GM12875 (cell line): ENCODE measurements around the gene PLVAP.

ENCODE experiments used
- H3K4me3 ChIP-seq: one replicate; pipeline ENCODE4 v1.5.1; 2011; ENCODE audit warnings: low read depth, low read length, control low read depth
- TF ChIP-seq, protein P1 (sequence below): IDR thresholded peaks from 2 replicates; pipeline ENCODE4 v1.5.1; 2011; ENCODE audit warnings: low read depth, mild to moderate bottlenecking, control low read depth, inconsistent platforms, low read length, moderate library complexity, borderline replicate concordance; ENCODE audit not compliant: insufficient read depth

Gene PLVAP

DNA sequence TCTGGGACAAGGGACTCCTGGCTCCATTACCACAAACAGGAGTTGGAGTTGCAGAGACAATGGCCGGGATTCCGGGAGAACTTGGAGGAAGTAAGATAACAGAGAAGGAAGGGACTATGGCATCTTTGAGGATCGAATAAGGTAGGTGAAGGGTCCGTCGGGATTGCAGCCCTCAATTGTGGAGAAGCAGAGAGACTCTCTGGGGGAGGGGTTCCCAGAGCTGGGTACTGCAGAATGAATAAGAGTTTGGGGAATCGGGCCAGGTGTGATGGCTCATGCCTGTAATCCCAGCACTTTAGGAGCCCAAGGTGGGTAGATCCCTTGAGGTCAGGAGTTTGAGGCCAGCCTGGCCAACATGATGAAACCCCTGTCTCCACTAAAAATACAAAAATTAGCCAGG lies 24.5 kb upstream of the PLVAP start:
- TF ChIP-seq, protein P1, sequence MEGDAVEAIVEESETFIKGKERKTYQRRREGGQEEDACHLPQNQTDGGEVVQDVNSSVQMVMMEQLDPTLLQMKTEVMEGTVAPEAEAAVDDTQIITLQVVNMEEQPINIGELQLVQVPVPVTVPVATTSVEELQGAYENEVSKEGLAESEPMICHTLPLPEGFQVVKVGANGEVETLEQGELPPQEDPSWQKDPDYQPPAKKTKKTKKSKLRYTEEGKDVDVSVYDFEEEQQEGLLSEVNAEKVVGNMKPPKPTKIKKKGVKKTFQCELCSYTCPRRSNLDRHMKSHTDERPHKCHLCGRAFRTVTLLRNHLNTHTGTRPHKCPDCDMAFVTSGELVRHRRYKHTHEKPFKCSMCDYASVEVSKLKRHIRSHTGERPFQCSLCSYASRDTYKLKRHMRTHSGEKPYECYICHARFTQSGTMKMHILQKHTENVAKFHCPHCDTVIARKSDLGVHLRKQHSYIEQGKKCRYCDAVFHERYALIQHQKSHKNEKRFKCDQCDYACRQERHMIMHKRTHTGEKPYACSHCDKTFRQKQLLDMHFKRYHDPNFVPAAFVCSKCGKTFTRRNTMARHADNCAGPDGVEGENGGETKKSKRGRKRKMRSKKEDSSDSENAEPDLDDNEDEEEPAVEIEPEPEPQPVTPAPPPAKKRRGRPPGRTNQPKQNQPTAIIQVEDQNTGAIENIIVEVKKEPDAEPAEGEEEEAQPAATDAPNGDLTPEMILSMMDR = no peak

DNA sequence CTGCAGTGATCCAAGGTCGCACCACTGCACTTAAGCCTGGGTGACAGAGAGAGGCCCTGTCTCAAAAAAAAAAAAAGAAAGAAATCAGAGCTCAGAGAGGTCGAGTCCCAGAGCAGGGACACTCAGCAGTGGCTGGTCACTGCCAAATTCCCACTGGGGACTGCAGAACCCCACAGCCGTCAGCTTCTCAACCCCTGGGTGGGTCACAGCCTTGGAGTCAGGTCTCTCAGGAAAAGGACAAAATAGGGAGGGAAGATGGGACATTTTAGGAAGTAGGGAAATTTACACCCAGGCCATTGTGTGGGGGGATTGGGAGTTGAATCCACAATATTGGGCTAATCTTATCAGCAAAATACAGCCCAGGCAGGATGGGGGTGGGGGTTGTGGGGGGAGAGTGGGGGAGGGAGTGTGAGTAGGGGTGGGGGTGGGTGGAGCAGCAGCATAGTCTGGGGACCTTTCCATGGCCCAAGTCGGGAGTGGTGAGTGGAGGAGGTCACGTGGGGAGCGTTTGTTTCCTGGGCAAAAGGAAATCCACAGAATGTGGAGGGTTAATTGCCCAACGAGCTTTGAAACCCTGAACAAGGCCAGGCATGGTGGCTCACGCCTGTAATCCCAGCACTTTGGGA lies 21.9 kb upstream of the PLVAP start:
- TF ChIP-seq, protein P1 = no peak

More for the DNA sequence above, 24.5 kb upstream of the PLVAP start:
- H3K4me3 ChIP-seq = no peak overlapping the region

DNA sequence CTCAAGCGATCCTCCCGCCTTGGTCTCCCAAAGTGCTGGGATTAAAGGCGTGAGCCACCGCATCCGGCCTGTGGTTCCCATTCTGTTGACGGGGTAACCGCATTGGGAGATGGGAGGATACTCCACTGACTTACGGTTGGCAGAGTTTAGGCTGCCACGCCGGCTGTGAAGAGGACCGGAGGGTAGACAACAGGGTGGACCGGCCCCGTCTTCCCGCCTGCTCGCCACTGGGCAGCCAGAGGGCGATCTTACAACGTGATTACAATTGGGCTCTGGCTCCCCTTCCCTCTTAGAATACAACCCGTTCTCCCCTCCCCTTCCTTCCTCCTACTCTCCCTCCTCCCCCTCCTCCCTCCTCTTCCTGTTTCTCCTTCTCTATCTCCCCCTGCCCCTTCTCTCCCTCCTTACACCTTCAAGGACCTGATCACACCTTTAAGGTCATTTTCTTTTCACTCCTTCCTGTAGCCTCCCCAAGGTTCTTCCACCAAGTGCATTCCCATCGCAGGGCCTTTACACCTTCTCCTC lies 17.8 kb upstream of the PLVAP start:
- TF ChIP-seq, protein P1 = peak; percentile 86

More for the DNA sequence above, 21.9 kb upstream of the PLVAP start:
- H3K4me3 ChIP-seq = no peak overlapping the region

DNA sequence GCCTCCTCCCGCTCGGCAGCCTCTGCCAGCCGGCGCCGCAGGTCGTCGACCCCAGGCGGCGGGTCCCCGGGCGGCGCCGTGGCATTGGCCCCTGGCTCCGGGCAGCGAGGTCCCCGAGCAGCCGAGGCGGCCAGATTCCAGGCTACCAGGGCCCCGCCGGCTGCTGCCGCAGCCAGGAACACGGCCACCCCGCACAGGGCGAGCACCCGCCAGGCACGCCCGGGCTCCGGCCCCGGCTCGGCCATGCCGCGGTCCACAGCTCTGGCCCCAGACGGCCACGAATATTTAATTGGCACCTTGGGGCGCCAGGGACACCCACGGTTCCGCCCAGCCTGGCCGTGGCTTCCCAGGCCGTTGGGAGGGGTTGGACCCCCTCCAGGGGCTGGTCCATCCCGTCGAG lies 16.8 kb upstream of the PLVAP start, which contains the start of gene CCDC194:
TSS of gene CCDC194 (minus strand) at position 283 of the 400 bp plus-strand sequence. CDS start at position 245, 38 bp downstream.
- H3K4me3 ChIP-seq = no peak within 1 kb of the TSS
- TF ChIP-seq, protein P1 = no peak

More for the DNA sequence above, 17.8 kb upstream of the PLVAP start:
- no peak overlapping the region for H3K4me3 ChIP-seq

DNA sequence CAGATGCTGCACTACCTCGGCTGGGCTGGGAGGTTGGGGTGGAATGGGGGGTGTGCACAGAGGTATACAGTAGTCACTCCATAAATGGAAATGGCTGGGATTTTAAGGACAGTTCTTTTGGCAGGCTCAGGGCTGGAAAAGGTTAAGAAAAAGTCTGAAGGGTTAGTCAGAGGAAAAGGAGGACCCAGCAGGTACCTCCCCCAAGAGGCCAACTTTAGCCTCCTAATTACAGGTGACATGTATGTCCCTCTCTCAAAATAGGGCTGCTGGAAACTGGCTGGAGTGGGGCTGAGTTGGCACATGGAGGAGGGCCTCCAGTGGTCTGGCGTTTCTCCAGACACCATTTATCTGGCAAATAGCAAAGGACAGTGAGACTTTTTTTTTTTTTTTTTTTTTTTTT lies 15.9 kb upstream of the PLVAP start:
- no peak overlapping the region for H3K4me3 ChIP-seq
- TF ChIP-seq, protein P1 = no peak

DNA sequence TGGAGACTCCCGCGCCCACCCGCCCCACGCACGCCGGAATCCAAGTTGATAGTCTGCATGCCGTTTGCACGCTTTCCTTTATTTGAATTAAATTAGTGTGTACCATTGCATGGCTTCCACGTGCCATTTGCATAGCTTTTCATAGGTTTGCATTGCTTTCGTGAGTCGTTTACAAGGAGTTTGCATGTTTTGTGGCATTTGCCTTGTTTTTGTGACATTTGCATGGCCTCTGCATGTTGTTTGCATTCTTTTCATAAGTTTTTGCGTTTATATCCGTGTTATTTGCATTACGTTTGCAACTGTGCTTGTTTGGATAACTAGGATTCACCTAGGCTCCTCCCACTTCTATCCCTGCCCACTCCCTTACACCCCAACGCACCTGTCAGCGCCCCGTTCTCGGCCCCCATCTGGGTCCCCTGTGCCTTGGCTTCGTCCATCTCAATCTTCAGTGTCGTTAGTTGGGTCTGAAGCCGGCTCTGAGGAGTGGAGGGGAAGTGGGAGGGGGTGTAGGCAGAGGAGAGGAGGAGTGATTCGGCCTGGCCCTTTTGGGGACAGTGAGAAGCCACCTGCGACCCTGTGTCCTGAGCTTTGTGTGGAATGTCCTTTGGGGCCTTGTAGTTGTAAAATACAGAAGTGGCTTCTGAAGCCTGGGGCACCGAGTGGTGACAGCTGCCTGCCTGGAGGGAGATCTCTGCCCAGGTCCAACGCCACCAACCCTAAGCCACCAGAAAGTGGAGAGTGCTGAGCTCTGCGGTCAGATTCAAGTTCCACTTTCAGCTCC lies 14.4 kb upstream of the PLVAP start:
- TF ChIP-seq, protein P1 = no peak
- peak overlapping the region; percentile 6 for H3K4me3 ChIP-seq
